ENCODE data around the gene COL18A1. TPM values are rescaled to one million over a fixed set of nuclear protein-coding genes. Genes with fewer than 3 reads are reported as not detected.
A peak's percentile ranks its signal among the peaks of the same experiment; 100 is the strongest.

The COL18A1 gene
- total and polyA plus RNA-seq, 2 of the 8 experiments (the other 6 are each of a cell fraction or from before 2014, with no cell fraction given), result 145 to 201 TPM

DNA sequence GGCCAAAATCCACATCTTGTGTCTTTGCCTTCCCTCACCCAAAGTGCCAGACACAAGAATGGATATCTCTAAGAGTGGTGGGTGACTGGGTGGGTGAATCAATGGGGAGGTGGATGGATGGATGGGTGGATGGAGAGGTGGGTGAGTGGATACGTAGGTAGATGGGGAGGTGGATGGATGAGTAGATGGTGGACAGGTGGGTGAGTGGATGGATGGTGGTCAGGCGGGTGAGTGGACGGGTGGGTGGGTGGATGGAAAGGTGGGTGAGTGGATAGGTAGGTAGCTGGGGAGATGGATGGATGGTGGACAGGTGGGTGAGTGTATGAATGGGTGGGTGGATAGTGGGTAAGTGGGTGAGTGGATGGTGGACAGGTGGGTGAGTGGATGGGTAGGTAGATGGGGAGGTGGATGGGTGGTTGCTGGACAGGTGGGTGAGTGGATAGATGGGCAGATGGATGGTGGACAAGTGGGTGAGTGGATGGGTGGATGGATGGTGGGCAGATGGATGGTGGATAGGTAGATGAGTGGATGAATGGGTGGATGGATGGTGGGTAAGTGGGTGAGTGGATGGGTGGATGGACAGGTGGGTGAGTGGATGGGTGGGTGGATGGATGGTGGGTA lies 103.0 kb downstream of the COL18A1 start:
- Histone ChIP-seq H4K91ac (replicated peaks; ENCODE audit: insufficient read length, low read length) (no peak overlapping the region), H3K27me3 (replicated peaks in 1 of 4; ENCODE audit: control insufficient read depth in 3 of 4, extremely low read depth in 1 of 4, insufficient read depth in 3 of 4, low read length in 3 of 4) (no peaks in the 10 kb centered on the region), H3K14ac (ENCODE audit: insufficient read length) (no peak overlapping the region), H3K79me1 (ENCODE audit: low read depth, low read length) (no peaks in the 10 kb centered on the region), H2BK20ac (ENCODE audit: low read length) (no peak overlapping the region), H2BK12ac (ENCODE audit: low read depth, low read length) (no peak overlapping the region), H3K23me2 (ENCODE audit: low read depth, low read length) (peaks cover 6% of the 10 kb centered on the region; the same call in 1 of the 2 replicates), H2BK5ac (ENCODE audit: low read depth, low read length) (no peak overlapping the region), H3K23ac (ENCODE audit: insufficient read length) (no peak overlapping the region), H3K56ac (replicated peaks; ENCODE audit: insufficient read length, low read depth, low read length) (peak overlapping the region; percentile 69), H3K4me3 (ENCODE audit: extremely low read depth in 1 of 4, insufficient read depth in 2 of 4, low read depth in 3 of 4, low read length in 4 of 4) (no peak overlapping the region), H4K20me1 (replicated peaks in 1 of 2; ENCODE audit: control insufficient read depth in 1 of 2, insufficient read depth in 2 of 2, low read length in 2 of 2) (peaks cover 5 to 24% of the 10 kb centered on the region in 2 experiments), H2BK15ac (ENCODE audit: low read length) (no peak overlapping the region), H2AK5ac (ENCODE audit: low read depth, low read length) (no peak overlapping the region), H3K4me2 (ENCODE audit: insufficient read depth in 1 of 2, low read depth in 2 of 2, low read length in 2 of 2) (no peak overlapping the region), H3K27ac (ENCODE audit: low read depth, low read length) (no peak overlapping the region), H3K4ac (replicated peaks; ENCODE audit: insufficient read length, low read depth, low read length) (no peak overlapping the region), H3K18ac (ENCODE audit: extremely low read depth, low read length) (no peak overlapping the region), H2AFZ (ENCODE audit: low read length) (no peak overlapping the region), H3K36me3 (ENCODE audit: control insufficient read depth in 2 of 4, insufficient read depth in 4 of 4, low read length in 3 of 4) (peaks cover 0 to 45% (median 8%) of the 10 kb centered on the region in 4 experiments; a peak in 5 of 8 replicates), H4K5ac (ENCODE audit: insufficient read length, low read depth, low read length) (no peak overlapping the region), H3K9me3 (ENCODE audit: insufficient read depth in 2 of 2, low read depth in 1 of 2, low read length in 1 of 2) (no peaks in the 10 kb centered on the region), H3K4me1 (replicated peaks in 1 of 4; ENCODE audit: control insufficient read depth in 3 of 4, insufficient read depth in 4 of 4, low read length in 3 of 4) (no peaks in the 10 kb centered on the region; a peak in 1 of 7 replicates), H3K9ac (replicated peaks in 1 of 4; ENCODE audit: extremely low read depth in 1 of 4, low read depth in 3 of 4, low read length in 3 of 4) (no peak overlapping the region), H3K79me2 (ENCODE audit: control insufficient read depth in 1 of 2, insufficient read depth in 2 of 2, low read length in 2 of 2) (no peaks in the 10 kb centered on the region), H2BK120ac (replicated peaks; ENCODE audit: low read depth, low read length) (no peak overlapping the region), H4K8ac (ENCODE audit: extremely low read depth, insufficient read depth, low read length) (no peak overlapping the region)
- FAIRE-seq (no peak), DNase-seq (ENCODE audit: low read depth in 1 of 2, low spot score in 2 of 2) (no peak)
- CTCF ChIA-PET (ENCODE audit: partially characterized antibody), result interaction anchor here (1.0 to 1.3 kb wide), 2 partner anchors 13 to 25 kb away, joined by 3 read pairs; no protein-coding TSS in a partner anchor
- 78% methylated on average over 1 of the region's 3 CpGs; no CpG with 5 or more reads in 1 of the 2 experiments for WGBS, 2 experiments (ENCODE audit: extremely low coverage in 1 of 2, insufficient coverage in 1 of 2, insufficient read length in 1 of 2, insufficient replicate concordance in 2 of 2, low coverage in 1 of 2, low lambda C conversion rate in 2 of 2, missing lambda C conversion rate in 1 of 2)
- TF ChIP-seq ASH2L (IDR thresholded peaks at IDR 0.05; ENCODE audit: low read length) (no peak), SAP30 (IDR thresholded peaks at IDR 0.05; ENCODE audit: insufficient read depth, insufficient replicate concordance, low read length) (no peak), BRCA1 (IDR thresholded peaks at IDR 0.05; ENCODE audit: low read depth, low read length) (no peak), TCF12 (IDR thresholded peaks at IDR 0.05; ENCODE audit: low read depth, low read length) (no peak), NRF1 (IDR thresholded peaks at IDR 0.05; ENCODE audit: low read depth, low read length) (no peak), RFX5 (IDR thresholded peaks at IDR 0.05; ENCODE audit: borderline replicate concordance, low read depth, low read length) (no peak), CBX5 (IDR thresholded peaks at IDR 0.05; ENCODE audit: low read depth, low read length) (no peak), MAFK (IDR thresholded peaks at IDR 0.05; ENCODE audit: low read depth, low read length) (no peak), SIX5 (IDR thresholded peaks at IDR 0.05; ENCODE audit: low read depth, low read length) (no peak), BACH1 (IDR thresholded peaks at IDR 0.05; ENCODE audit: low read length) (no peak), ZNF274 (IDR thresholded peaks at IDR 0.05; ENCODE audit: borderline replicate concordance, extremely low read depth, low read length) (no peak)
- TF ChIP-seq, protein P1, sequence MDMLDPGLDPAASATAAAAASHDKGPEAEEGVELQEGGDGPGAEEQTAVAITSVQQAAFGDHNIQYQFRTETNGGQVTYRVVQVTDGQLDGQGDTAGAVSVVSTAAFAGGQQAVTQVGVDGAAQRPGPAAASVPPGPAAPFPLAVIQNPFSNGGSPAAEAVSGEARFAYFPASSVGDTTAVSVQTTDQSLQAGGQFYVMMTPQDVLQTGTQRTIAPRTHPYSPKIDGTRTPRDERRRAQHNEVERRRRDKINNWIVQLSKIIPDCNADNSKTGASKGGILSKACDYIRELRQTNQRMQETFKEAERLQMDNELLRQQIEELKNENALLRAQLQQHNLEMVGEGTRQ (IDR thresholded peaks at IDR 0.05; ENCODE audit: low read length), result no peak
- POLR2A ChIA-PET (ENCODE audit: partially characterized antibody), result interaction anchor here (0.9 to 2.0 kb wide), 4 partner anchors 13 to 24 kb away, joined by 3 to 6 read pairs (median 4); no protein-coding TSS in a partner anchor

Data from H1 (cell line).